GM13976 (cell line): ENCODE results near the gene POFUT1.
"Not testable (repeated sequence)": the region's sequence is repeated elsewhere in the genome, so short reads cannot be mapped to it uniquely, and the experiment has no call there.

Source experiments
- DNase-seq: peaks from one replicate; pipeline ENCODE4 v3.0.0; 2012; ENCODE audit warnings: low spot score
- CTCF ChIP-seq: IDR thresholded peaks from 2 replicates; pipeline ENCODE4 v1.5.1; 2012; ENCODE audit warnings: borderline replicate concordance, mild to moderate bottlenecking; ENCODE audit not compliant: insufficient read depth; ENCODE audit errors: extremely low read depth, missing control alignments, control extremely low read depth
- in situ Hi-C: fragments of 300-500 bp; cut with MboI; formaldehyde crosslinking; loops from one replicate; pipeline ENCODE4 v1.12.0; 2022; ENCODE audit warnings: low sequenced_read_pairs, mixed read lengths, inconsistent platforms; ENCODE audit not compliant: unreplicated experiment

Gene POFUT1

GRCh38 chr20:32241807-32242206 is 34.1 kb downstream of the POFUT1 start:
- DNase-seq = no peak
- no peak for TF ChIP-seq CTCF
- in situ Hi-C loops = no loop called here

- in situ Hi-C loops = no loop called here
- no peak for TF ChIP-seq CTCF
- DNase-seq = no peak
These were observed 36.6 kb downstream of the POFUT1 start for GRCh38 chr20:32244150-32244823.

GRCh38 chr20:32244959-32245358 is 37.3 kb downstream of the POFUT1 start:
- no peak for TF ChIP-seq CTCF
- in situ Hi-C loops = no loop called here
- no peak for DNase-seq

- in situ Hi-C loops, DNase-seq: not testable (repeated sequence)
These were observed 38.5 kb downstream of the POFUT1 start for GRCh38 chr20:32246208-32246607.

- in situ Hi-C loops = no loop called here
- TF ChIP-seq CTCF = no peak
- no peak for DNase-seq
These were observed 40.4 kb downstream of the POFUT1 start for GRCh38 chr20:32248043-32248442.

- TF ChIP-seq CTCF = no peak
- in situ Hi-C loops = no loop called here
- DNase-seq = no peak
These were observed 41.5 kb downstream of the POFUT1 start for GRCh38 chr20:32249030-32249738.

- in situ Hi-C loops = no loop called here
- TF ChIP-seq CTCF = no peak
- DNase-seq = no peak
These were observed 43.8 kb downstream of the POFUT1 start for GRCh38 chr20:32251470-32251869.
